Bone marrow (tissue), 2 donors: ENCODE measurements around the gene LLGL2.
"Not testable (repeated sequence)": the region's sequence is repeated elsewhere in the genome, so short reads cannot be mapped to it uniquely, and the experiment has no call there.

Experiments
- DNase-seq, 2 donors: peaks; one replicate each; lab custom pipeline; 2025; lab: John Stamatoyannopoulos, UW

The LLGL2 gene, protein sequence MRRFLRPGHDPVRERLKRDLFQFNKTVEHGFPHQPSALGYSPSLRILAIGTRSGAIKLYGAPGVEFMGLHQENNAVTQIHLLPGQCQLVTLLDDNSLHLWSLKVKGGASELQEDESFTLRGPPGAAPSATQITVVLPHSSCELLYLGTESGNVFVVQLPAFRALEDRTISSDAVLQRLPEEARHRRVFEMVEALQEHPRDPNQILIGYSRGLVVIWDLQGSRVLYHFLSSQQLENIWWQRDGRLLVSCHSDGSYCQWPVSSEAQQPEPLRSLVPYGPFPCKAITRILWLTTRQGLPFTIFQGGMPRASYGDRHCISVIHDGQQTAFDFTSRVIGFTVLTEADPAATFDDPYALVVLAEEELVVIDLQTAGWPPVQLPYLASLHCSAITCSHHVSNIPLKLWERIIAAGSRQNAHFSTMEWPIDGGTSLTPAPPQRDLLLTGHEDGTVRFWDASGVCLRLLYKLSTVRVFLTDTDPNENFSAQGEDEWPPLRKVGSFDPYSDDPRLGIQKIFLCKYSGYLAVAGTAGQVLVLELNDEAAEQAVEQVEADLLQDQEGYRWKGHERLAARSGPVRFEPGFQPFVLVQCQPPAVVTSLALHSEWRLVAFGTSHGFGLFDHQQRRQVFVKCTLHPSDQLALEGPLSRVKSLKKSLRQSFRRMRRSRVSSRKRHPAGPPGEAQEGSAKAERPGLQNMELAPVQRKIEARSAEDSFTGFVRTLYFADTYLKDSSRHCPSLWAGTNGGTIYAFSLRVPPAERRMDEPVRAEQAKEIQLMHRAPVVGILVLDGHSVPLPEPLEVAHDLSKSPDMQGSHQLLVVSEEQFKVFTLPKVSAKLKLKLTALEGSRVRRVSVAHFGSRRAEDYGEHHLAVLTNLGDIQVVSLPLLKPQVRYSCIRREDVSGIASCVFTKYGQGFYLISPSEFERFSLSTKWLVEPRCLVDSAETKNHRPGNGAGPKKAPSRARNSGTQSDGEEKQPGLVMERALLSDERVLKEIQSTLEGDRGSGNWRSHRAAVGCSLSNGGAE

DNA sequence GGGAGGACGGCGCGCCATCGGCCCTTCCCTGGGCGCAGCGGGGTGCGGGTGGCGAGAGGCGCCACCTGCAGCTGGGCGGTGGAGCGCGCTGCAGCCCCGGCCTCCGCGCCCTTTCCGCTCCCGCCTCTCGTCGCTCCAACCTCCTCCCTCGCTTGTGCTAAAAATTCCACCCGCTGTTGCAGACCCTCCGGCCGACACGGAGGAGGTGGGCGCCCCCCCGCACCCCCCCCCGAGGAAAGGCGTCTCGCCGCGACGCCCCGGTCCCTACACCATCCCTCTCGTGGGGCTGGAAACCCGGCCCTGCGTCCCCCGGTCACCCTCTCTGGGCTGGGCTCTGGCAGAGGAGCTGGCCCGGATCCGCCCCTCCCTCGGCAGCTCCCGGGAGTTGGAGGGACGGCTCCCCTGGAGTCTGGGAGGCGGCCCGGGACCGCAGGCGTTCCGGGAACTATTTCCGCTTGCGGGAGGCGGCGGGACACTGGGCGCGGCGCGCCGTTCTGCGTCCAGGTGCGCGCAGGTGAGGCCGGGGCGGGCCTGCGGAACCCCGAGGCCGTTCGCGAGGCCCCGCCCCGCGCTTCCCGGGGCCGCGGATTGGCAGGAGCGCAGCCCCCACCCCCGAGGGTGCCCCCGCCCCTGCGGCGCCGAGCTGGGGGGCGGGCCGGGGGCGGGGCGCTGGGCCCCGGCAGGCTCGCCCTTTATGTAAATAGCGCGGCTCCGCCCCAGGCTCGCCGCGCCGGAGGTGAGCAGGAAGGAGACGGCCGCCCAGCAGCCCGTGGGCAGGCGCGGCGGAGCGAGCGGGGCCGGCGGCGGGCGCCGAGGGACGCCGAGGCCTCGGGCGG lies at the start of gene LLGL2:
TSS of gene LLGL2 (plus strand) at position 728 of the 836 bp plus-strand sequence. CDS start 17,730 bp downstream, outside the sequence.
- peak in 1 of 2 donors; percentile 38 for DNase-seq

DNA sequence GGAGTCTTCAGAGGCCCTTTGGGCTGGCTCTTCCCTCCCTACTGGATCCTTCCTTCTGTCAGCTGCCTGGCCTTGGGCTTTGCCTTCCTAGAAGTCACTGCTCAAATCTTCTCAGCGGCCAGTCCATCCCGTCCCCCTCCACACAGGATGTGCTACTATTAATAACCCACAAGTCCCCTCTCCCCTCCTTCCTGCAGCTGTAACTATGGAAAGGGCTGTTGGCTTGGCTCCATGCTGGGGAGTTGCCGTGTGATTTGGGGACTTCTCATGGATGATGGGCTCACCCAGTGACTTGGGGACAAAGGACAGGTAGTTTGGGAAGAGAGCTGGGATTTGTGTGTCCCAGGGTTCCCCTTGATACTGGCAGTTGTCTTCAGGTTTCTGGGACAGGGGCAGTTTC lies 49.6 kb upstream of the LLGL2 start:
- no peak for DNase-seq

GRCh38 chr17:75476271-75476671 lies 49.2 kb upstream of the LLGL2 start:
- no peak for DNase-seq

DNA sequence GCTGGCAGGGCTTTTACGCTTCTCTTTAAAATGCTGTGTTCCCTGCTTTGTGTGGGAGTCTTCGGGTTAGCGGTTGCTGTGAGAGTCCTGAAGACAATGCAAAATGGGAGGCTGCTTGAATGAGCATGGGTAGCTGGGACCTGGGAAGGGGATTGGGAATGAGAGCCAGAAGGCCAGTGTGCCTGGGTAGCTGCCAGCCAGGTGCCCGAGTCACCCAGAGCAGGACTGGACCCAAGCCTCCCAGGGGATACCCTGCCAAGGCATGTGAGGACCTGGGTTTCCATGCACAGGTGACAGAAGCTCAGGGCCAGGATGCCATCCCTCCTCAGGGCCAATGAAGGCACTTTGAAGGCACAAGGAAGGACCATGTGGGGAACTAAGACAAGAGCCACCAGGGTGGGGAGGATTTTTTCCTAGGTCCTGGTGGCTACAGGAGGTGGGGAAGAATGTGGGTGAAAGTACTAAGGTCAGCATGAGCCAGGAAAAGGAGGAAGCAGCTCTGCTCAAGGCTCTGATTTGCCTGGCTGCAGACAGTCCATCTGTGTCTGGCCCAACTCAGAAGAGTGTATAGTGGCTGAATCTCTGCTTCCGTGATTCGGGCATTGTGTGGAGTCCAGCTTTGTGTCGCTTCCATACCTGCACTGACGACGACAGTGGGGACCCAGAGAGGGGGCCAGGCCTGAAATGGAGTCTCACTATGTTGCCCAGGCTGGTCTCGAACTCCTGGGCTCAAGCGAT lies 48.6 kb upstream of the LLGL2 start:
- no peak for DNase-seq

DNA sequence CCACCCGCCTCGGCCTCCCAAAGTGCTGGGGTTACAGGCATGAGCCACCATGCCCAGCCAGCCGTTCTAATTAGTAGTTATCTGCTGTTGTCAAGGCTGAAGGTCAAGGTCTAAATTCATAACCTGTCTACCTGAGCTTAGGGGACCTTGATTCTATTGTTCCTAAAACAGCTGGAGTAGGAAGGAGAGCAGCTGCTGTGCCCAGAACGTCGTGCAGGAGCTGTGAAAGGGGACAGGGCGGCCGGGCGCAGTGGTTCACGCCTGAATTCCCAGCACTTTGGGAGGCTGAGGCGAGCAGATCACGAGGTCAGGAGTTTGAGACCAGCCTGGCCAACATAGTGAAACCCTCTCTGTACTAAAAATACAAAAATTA lies 48.0 kb upstream of the LLGL2 start:
- not testable (repeated sequence) for DNase-seq

- DNase-seq, result no peak
These were observed 47.0 kb upstream of the LLGL2 start for GRCh38 chr17:75478508-75478907.

DNA sequence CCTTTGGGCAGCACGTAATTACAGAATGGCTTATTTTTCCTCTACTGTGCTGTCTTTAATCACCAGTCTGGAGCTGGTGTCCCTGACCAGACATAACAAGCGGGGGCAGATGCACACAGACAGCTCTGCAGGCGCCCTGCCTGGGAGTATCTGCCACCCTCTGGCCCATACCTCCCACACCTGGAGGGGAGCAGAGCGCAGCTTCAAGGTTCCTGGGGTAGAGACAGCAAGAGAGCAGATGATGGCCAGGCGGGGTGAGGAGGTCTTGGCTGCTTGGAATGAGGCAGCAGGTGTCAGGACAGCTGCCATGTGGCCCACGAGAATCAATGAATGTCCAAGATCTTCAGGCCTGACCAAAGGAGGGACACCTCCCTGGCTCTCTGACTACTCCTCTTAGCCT lies 45.2 kb upstream of the LLGL2 start:
- DNase-seq, result no peak

DNA sequence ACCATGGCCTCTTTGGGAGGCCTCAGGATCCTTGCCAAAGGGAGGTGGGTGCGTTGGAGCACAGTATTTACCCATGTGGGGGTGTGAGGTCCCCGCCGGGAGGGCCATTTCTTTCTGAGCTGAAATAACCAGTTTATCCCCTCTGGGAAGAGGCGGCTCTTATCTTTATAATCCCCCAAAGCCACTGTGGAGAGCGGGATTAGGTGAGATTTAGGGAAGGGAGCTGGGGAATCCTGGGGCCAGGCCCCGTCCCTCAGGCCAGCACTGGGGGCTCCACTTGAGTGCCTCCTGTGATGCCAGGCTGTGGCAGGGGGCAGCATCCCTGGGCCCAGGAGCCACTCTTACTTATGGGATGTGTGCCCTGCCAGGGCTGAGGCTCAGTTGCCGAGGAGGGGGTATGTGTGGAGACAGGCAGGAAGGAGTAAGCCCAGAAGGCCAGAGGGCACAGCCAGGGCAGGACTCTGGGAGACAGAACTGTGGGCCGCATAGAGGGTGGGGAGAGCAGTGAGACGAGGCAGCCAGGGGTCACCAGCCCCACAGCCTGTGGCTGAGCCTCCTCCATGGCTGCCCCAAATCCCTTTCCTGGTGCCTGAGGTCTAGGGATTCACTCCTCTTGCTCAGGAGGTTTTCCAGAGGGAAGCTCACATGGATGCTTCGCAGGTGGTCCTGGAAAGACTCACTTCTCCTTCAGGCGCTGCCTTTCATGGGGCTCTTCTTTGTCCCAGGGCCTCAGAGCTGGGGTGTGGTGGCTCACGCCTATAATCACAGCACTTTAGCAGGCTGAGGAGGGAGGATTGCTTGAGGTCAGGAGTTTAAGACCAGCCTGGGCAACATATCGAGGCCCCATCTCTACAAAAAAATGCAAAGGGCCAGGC lies 44.1 kb upstream of the LLGL2 start:
- DNase-seq, result no peak

DNA sequence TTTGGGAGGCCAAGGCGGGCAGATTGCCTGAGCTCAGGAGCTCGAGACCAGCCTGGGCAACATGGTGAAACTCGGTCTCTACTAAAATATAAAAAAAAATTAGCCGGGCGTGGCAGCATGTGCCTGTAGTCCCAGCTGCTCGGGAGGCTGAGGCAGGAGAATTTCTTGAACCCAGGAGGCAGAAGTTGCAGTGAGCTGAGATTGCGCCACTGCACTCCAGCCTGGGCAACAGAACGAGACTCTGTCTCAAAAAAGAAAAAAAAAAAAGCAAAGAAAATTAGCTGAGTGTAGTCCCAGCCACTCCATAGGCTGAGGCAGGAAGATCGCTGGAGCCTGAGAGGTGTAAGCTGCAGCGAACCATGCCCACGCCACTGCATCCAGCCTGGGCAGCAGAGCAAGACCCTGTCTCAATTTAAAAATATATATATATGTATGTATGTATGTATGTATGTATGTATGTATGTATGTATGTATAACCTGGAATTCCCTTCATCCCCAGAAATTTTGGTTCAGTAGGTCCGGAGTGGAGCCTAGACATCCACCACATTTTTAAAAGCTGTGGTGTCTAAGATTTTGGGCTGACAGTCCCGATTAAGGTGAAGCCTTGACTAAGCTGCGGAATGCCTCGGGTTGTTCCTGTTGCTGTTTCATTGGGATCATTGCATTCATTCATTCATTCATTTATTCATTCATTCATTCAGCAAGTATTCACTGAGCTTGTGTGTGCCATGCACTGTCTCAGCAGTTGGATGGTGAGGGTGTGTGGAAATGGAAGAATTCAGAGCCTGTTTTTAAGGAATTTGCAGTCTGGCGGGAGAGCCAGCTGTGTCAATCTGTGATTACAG lies 43.2 kb upstream of the LLGL2 start:
- no peak for DNase-seq

DNA sequence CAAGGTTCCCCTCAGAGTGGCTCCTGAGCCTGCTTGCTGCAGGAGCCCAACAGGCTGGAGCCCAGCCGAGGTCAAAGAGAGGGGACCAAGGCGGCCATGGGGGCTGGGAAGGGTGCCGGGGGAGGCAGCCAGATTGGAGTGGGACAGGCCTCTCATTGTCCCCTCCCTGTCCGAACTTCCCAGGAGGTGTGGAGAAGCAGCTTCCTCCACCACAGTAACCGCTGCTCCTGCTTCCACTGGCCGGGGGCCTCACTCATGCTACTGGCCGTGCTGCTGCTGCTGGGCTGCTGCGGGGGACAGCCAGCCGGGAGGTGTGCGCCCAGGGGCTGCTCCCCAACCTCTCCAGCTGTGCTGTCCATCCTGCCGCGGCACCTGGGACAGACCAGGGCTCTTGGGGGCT lies 39.8 kb upstream of the LLGL2 start:
- no peak for DNase-seq

- no peak for DNase-seq
These were observed 39.3 kb upstream of the LLGL2 start for GRCh38 chr17:75486151-75486550.

GRCh38 chr17:75486951-75487350 lies 38.5 kb upstream of the LLGL2 start:
- DNase-seq, result no peak

DNA sequence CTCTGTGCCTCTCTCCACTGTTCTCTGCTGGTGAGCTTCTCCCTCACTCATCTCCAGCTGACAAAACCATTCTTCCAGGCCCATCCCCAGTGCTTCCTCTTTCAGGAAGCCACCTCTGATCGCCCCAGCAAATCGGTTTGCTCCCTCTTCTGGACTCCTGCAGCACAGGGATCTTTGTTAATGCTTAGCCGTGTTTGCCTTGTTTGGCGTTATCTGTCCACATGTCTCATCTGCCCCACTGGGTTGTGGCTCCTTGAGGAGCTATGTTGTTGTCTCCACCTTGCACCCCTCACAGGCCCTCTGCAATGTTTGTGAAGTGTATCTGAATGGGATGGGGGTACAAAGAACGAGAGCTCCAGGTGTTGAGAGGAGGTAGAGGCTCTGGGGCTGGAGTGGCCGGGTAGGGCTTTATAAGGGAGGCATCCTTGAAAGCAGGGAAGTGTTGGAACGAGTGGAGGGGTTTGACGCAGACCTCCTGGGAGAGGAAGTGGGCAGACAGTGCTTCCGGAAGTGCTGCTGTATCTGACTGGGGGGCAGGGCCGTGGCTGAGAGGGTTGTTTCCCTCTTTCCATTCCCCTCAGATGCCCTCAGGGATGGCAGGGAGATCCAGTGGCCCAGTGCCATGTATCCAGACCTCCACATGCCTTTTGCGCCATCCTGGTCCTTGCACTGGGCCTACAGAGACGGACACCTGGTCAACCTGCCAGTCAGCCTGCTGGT lies 38.0 kb upstream of the LLGL2 start:
- DNase-seq, result peak; percentile 12 to 91

- no peak for DNase-seq
These were observed 36.6 kb upstream of the LLGL2 start for GRCh38 chr17:75488693-75489510.

- no peak for DNase-seq
These were observed 36.0 kb upstream of the LLGL2 start for GRCh38 chr17:75489511-75489955.

DNA sequence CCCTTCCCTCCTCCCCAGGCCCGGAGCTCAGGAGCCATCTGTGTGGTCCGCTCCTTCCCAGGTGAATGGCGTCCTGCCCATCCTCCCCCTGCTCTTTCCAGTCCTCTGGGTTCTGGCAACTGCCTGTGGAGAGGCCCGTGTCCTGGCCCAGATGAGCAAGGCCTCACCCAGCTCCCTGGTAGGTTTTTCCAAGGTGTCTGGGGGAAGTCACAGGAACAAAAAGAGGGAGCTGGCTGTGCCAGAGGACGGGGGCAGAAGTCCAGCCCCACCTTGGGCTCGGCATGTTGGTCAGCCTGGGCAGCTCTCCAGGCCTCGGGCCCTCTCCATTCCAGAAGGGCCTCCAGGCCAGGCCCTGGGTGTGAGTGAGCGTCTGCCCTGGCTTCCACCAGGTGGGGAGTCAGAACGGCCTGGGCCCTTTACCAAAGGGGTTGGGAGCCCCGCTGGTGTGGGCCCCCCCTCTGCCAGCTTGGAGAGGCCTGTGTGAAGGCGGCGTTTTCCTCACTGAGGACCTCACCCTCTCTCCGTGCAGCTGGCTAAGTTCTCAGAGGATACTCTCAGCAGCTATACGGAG lies 35.2 kb upstream of the LLGL2 start:
- no peak for DNase-seq

GRCh38 chr17:75490953-75491649 lies 34.4 kb upstream of the LLGL2 start:
- DNase-seq, result no peak
